Measurements from ENCODE around the gene LMNA.

- TF ChIP-seq CTCF (conservative IDR thresholded peaks at IDR 0.05; ENCODE audit: low read length) (peak; percentile 94), EZH2phosphoT487 (IDR thresholded peaks at IDR 0.05; ENCODE audit: borderline replicate concordance, low read depth, low read length) (no peak)
Observed at GRCh38 chr1:156129687-156130577, 15.4 kb downstream of the LMNA start.

All from OCI-LY7 (cell line).